NB4 (cell line): ENCODE data around the gene GRXCR1.

ENCODE experiments used
- POLR2A ChIP-seq: IDR thresholded peaks from 2 replicates; pipeline ENCODE4 v1.6.1; 2011; ENCODE audit warnings: mild to moderate bottlenecking; ENCODE audit not compliant: insufficient read length; ENCODE audit errors: extremely low read depth
- TF ChIP-seq, protein P1 (sequence below): IDR thresholded peaks from one replicate; pipeline ENCODE4 v1.5.1; 2012; ENCODE audit warnings: low read depth, low read length
- TF ChIP-seq, protein P2 (sequence below): IDR thresholded peaks from 2 replicates; pipeline ENCODE4 v1.6.1; 2011; ENCODE audit warnings: low read depth, low read length

DNA sequence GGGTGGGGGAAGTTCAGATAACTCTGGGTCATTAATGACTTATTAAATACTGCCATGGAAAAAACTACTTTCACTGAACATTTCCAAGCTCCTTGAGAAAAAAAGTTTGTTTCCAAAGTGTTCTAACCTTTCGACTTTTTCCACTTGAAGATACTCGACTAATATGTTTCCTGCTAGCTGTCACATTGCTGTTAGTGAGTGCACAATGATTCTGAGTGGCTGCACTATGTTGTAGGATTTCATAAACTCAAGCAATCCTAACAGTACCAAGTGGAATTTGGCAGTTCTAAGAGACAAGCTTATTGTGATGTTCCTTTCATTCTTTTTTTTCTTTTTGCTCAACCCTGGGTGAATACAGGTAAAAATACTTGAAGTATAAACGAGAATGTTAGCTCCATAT is 33.4 kb downstream of the GRXCR1 start:
- TF ChIP-seq, protein P1, sequence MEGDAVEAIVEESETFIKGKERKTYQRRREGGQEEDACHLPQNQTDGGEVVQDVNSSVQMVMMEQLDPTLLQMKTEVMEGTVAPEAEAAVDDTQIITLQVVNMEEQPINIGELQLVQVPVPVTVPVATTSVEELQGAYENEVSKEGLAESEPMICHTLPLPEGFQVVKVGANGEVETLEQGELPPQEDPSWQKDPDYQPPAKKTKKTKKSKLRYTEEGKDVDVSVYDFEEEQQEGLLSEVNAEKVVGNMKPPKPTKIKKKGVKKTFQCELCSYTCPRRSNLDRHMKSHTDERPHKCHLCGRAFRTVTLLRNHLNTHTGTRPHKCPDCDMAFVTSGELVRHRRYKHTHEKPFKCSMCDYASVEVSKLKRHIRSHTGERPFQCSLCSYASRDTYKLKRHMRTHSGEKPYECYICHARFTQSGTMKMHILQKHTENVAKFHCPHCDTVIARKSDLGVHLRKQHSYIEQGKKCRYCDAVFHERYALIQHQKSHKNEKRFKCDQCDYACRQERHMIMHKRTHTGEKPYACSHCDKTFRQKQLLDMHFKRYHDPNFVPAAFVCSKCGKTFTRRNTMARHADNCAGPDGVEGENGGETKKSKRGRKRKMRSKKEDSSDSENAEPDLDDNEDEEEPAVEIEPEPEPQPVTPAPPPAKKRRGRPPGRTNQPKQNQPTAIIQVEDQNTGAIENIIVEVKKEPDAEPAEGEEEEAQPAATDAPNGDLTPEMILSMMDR = no peak
- no peak for TF ChIP-seq POLR2A
- TF ChIP-seq, protein P2, sequence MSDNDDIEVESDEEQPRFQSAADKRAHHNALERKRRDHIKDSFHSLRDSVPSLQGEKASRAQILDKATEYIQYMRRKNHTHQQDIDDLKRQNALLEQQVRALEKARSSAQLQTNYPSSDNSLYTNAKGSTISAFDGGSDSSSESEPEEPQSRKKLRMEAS = no peak
